A549 (cell line): ENCODE data around the gene IQCN.

Experiments
- CHD4 ChIP-seq: fragments of 200-600 bp; sonication (generic); IDR thresholded peaks from 2 replicates; pipeline ENCODE4 v1.6.1; 2016; ENCODE audit warnings: antibody characterized with exemption, mild to moderate bottlenecking, borderline replicate concordance
- CTCF ChIP-seq: fragments of >200 bp; sonication (Bioruptor Twin); formaldehyde crosslinking; IDR thresholded peaks from 3 replicates; pipeline ENCODE4 v1.5.1; 2016
- FOXS1 ChIP-seq: fragments of 250-450 bp; sonication (Bioruptor Pico); IDR thresholded peaks from 2 replicates; pipeline ENCODE4 v1.5.0; 2020; ENCODE audit warnings: mild to moderate bottlenecking, moderate library complexity
- MAX ChIP-seq: IDR thresholded peaks from 2 replicates; pipeline ENCODE4 v1.6.1; 2012
- POLR2A ChIP-seq: IDR thresholded peaks from 2 replicates; pipeline ENCODE4 v1.6.1; 2012; ENCODE audit warnings: mild to moderate bottlenecking, low read length
- POLR2AphosphoS2 ChIP-seq: conservative IDR thresholded peaks from 2 replicates; pipeline ENCODE4 v1.6.1; 2012; ENCODE audit warnings: low read length, improper control_type of control experiment, inconsistent platforms
- RCOR1 ChIP-seq: fragments of 150-350 bp; IDR thresholded peaks from 2 replicates; pipeline ENCODE4 v1.6.1; 2014; ENCODE audit warnings: antibody characterized with exemption, low read length, low read depth
- RFX5 ChIP-seq: fragments of 450-650 bp; IDR thresholded peaks from 2 replicates; pipeline ENCODE4 v1.7.1; 2014; ENCODE audit warnings: antibody characterized with exemption, mild to moderate bottlenecking, moderate library complexity
- RNF2 ChIP-seq: fragments of 200-600 bp; sonication (generic); IDR thresholded peaks from 2 replicates; pipeline ENCODE4 v1.6.1; 2016; ENCODE audit warnings: low read depth, mild to moderate bottlenecking, antibody characterized with exemption, moderate library complexity, borderline replicate concordance

GRCh38 chr19:18262144-18262543, 12.1 kb downstream of the IQCN start:
- TF ChIP-seq CTCF = no peak
- TF ChIP-seq POLR2A = no peak
- no peak for TF ChIP-seq MAX
- no peak for TF ChIP-seq RCOR1
- no peak for TF ChIP-seq CHD4
- TF ChIP-seq RFX5 = no peak
- TF ChIP-seq FOXS1 (CRISPR knock-in tag) = no peak
- no peak for TF ChIP-seq RNF2
- no peak for TF ChIP-seq POLR2AphosphoS2
